Large intestine (tissue), 3 donors: ENCODE results near the gene PRDX2. TPM values are rescaled to one million over a fixed set of nuclear protein-coding genes. Genes with fewer than 3 reads are reported as not detected.

Source experiments
- DNase-seq, 2 donors: peaks; one replicate each; pipeline versions ENCODE4 v3.0.0 to v3.0.0-alpha.2; 2013
- H3K27ac ChIP-seq: one replicate; pipeline ENCODE4 v1.5.1; 2013; ENCODE audit warnings: low read length
- H3K27me3 ChIP-seq: 2 replicates; pipeline ENCODE4 v1.6.1; 2013; ENCODE audit warnings: low read length; ENCODE audit not compliant: control insufficient read depth, insufficient read depth
- H3K36me3 ChIP-seq: 2 replicates; pipeline ENCODE4 v1.6.1; 2013; ENCODE audit warnings: low read length; ENCODE audit not compliant: control insufficient read depth, insufficient read depth
- H3K4me1 ChIP-seq: one replicate; pipeline ENCODE4 v1.6.1; 2013; ENCODE audit warnings: low read length; ENCODE audit not compliant: control insufficient read depth, insufficient read depth
- H3K4me3 ChIP-seq: one replicate; pipeline ENCODE4 v1.5.1; 2013; ENCODE audit warnings: low read length
- H3K9me3 ChIP-seq: one replicate; pipeline ENCODE4 v1.6.1; 2013; ENCODE audit warnings: mild to moderate bottlenecking, low read depth, low read length, moderate library complexity; ENCODE audit not compliant: control insufficient read depth
- WGBS: methylation state at CpG from one replicate; pipeline ENCODE4 v1.1.5; 2013; ENCODE audit warnings: low lambda C conversion rate; ENCODE audit not compliant: insufficient coverage; 5-methylcytosine and 5-hydroxymethylcytosine counted together
- polyA plus RNA-seq: library from polyadenylated mRNA; unstranded; fragments of 120-200 nt; gene quantifications from one replicate; pipeline ENCODE4 v1.2.1, GENCODE V29; 2013

Gene PRDX2
- polyA plus RNA-seq, 1 donor = 271 TPM

GRCh38 chr19:12752056-12752781 is 49.4 kb downstream of the PRDX2 start:
- Histone ChIP-seq H3K27ac (no peak overlapping the region), H3K9me3 (peaks cover 13% of the 10 kb centered on the region), H3K4me1 (no peaks in the 10 kb centered on the region), H3K36me3 (peaks cover 13% of the 10 kb centered on the region), H3K27me3 (peaks cover 33% of the 10 kb centered on the region), H3K4me3 (no peak overlapping the region)
- no CpG with 5 or more reads among the region's 23 CpGs for whole genome bisulfite sequencing
- no peak for DNase-seq

DNA sequence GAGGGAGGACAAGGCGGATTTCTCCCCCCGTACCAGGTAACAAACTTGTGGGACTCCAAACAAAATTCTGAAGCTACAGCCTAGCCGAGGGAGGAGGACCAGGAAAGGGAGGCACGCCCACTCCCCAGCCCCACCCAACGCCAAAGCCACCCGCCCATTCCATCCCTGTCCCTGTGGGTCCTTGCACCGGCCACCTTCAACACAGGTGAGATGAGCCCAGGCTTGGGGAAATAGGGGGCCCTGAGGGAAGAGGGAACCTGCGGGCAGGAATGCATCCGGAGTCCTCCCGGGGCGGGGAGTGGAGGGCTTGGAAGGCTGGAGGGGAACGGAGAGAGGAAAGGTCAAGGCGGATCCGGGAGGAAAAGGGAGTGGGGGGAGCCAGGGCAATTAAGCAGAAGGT is 50.0 kb downstream of the PRDX2 start, which contains the start of gene BEST2:
BEST2 (plus strand) TSS at position 157 of the 400 bp plus-strand sequence. CDS start 802 bp downstream, outside the sequence.
- peaks cover 33% of the 10 kb centered on the region for H3K27me3 ChIP-seq
- DNase-seq = no peak
- 40% methylated on average over 2 of the region's 14 CpGs for WGBS

GRCh38 chr19:12750851-12751250 is 50.7 kb downstream of the PRDX2 start:
- H3K27me3 ChIP-seq = peaks cover 33% of the 10 kb centered on the region
- H3K9me3 ChIP-seq = peaks cover 18% of the 10 kb centered on the region
- 80% methylated on average over 4 of the region's 9 CpGs for WGBS
- H3K4me3 ChIP-seq = no peak overlapping the region
- H3K4me1 ChIP-seq = no peaks in the 10 kb centered on the region
- no peak for DNase-seq
- H3K36me3 ChIP-seq = peaks cover 26% of the 10 kb centered on the region
- H3K27ac ChIP-seq = no peak overlapping the region

More for the DNA sequence above, 50.0 kb downstream of the PRDX2 start, which contains the start of gene BEST2:
- Histone ChIP-seq H3K9me3 (peaks cover 18% of the 10 kb centered on the region), H3K36me3 (peaks cover 18% of the 10 kb centered on the region), H3K27ac (no peak within 1 kb of the TSS), H3K4me1 (no peaks in the 10 kb centered on the region), H3K4me3 (no peak within 1 kb of the TSS)

DNA sequence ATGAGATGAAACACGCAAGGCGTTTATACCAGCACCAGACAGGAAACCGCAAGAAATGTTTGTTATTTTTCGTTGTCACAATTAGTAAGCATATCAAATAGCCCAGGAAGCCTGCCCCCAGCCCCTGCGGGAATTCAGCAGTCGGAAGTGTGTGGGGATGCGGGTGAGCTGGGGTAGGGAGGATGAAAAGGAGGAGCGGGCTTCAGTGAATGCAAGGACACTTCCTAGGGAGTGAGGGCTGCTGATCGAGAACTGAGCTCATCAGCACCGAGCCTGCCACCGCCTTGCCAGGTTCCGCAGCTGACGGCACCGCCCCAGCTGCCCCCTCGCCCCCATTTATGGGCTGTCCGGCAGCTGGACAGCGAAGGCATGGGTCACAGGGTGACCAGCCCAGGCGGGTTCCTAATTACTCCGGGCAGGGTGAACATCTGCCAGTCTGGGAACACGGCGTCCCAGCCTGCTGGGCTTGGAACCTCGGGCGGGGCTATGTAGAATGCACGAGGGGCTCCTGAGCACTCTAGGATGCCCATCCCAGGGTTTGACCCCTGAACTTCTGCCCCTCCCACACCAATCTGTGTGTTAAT is 51.6 kb downstream of the PRDX2 start:
- Histone ChIP-seq H3K9me3 (peaks cover 18% of the 10 kb centered on the region), H3K27ac (no peak overlapping the region), H3K4me3 (no peak overlapping the region), H3K36me3 (peaks cover 34% of the 10 kb centered on the region), H3K4me1 (no peaks in the 10 kb centered on the region), H3K27me3 (peaks cover 33% of the 10 kb centered on the region)
- DNase-seq = no peak
- WGBS = no CpG with 5 or more reads among the region's 24 CpGs

GRCh38 chr19:12748489-12748888 is 53.1 kb downstream of the PRDX2 start:
- no peaks in the 10 kb centered on the region for H3K4me1 ChIP-seq
- H3K27ac ChIP-seq = no peak overlapping the region
- WGBS = no CpG with 5 or more reads among the region's 6 CpGs
- no peak for DNase-seq
- H3K4me3 ChIP-seq = no peak overlapping the region
- peaks cover 22% of the 10 kb centered on the region for H3K27me3 ChIP-seq
- peaks cover 42% of the 10 kb centered on the region for H3K36me3 ChIP-seq
- H3K9me3 ChIP-seq = peaks cover 18% of the 10 kb centered on the region

Other genes with a start within 250 kb of the PRDX2 start
- gene ZNF490, start 191.0 kb downstream of the PRDX2 start, polyA plus RNA-seq = 2.9 TPM
- gene ZNF791, start 190.9 kb downstream of the PRDX2 start, polyA plus RNA-seq = 19.0 TPM
- gene MAN2B1, start 135.1 kb downstream of the PRDX2 start, polyA plus RNA-seq = 51.5 TPM
- gene WDR83, start 135.0 kb downstream of the PRDX2 start, polyA plus RNA-seq = 20.5 TPM
- gene DHPS, start 119.9 kb downstream of the PRDX2 start, polyA plus RNA-seq = 97.7 TPM
- gene GNG14, start 113.8 kb downstream of the PRDX2 start, polyA plus RNA-seq = 0.33 TPM
- gene FBXW9, start 105.2 kb downstream of the PRDX2 start, polyA plus RNA-seq = 9.5 TPM
- gene TNPO2, start 77.9 kb downstream of the PRDX2 start, polyA plus RNA-seq = 49.2 TPM
- 219 TPM for gene TRIR, start 67.1 kb downstream of the PRDX2 start, polyA plus RNA-seq
- gene GET3, start 64.3 kb downstream of the PRDX2 start, polyA plus RNA-seq = 64.0 TPM
- gene BEST2, start 50.0 kb downstream of the PRDX2 start, polyA plus RNA-seq = 0.10 TPM
- gene HOOK2, start 26.2 kb downstream of the PRDX2 start, polyA plus RNA-seq = 192 TPM
- gene JUNB, start 10.3 kb downstream of the PRDX2 start, polyA plus RNA-seq = 333 TPM
- gene THSD8, start 269 bp upstream of the PRDX2 start, polyA plus RNA-seq = 3.8 TPM
- gene RNASEH2A, start 4.8 kb upstream of the PRDX2 start, polyA plus RNA-seq = 20.3 TPM
- gene RTBDN, start 32.8 kb upstream of the PRDX2 start, polyA plus RNA-seq = 1.6 TPM
- gene MAST1, start 36.7 kb upstream of the PRDX2 start, polyA plus RNA-seq = 4.4 TPM
- gene DNASE2, start 79.6 kb upstream of the PRDX2 start, polyA plus RNA-seq = 7.8 TPM
- gene KLF1, start 85.4 kb upstream of the PRDX2 start, polyA plus RNA-seq = 0.79 TPM
- 25.4 TPM for gene GCDH, start 89.4 kb upstream of the PRDX2 start, polyA plus RNA-seq
- gene SYCE2, start 117.5 kb upstream of the PRDX2 start, polyA plus RNA-seq = 1.0 TPM
- 55.0 TPM for gene FARSA, start 131.9 kb upstream of the PRDX2 start, polyA plus RNA-seq
- 723 TPM for gene CALR, start 136.8 kb upstream of the PRDX2 start, polyA plus RNA-seq
- 91.8 TPM for gene RAD23A, start 144.1 kb upstream of the PRDX2 start, polyA plus RNA-seq
- gene GADD45GIP1, start 155.4 kb upstream of the PRDX2 start, polyA plus RNA-seq = 30.5 TPM
- 0.06 TPM for gene DAND5, start 167.8 kb upstream of the PRDX2 start, polyA plus RNA-seq
- 20.2 TPM for gene NFIX, start 193.7 kb upstream of the PRDX2 start, polyA plus RNA-seq